Neural cell (in vitro differentiated cells): Measurements from ENCODE around the gene EFCAB8. TPM values are rescaled to one million over a fixed set of nuclear protein-coding genes. Genes with fewer than 3 reads are reported as not detected.

Experiments used
- H2AFZ ChIP-seq: fragments of 200-600, 300-800 bp; sonication (generic), shearing (Covaris generic); 2 replicates; pipeline ENCODE4 v1.6.0; 2014; ENCODE audit warnings: low read depth, mild to moderate bottlenecking, antibody characterized with exemption, low read length, moderate library complexity
- H3F3A ChIP-seq: fragments of 200-600 bp; shearing (Covaris generic); 2 replicates; pipeline ENCODE4 v1.6.1; 2016; ENCODE audit warnings: mild to moderate bottlenecking, moderate library complexity, mixed read lengths, antibody characterized with exemption, low read length; ENCODE audit not compliant: insufficient read depth, poor library complexity, severe bottlenecking
- H3K27ac ChIP-seq: fragments of 200-600, 300-800 bp; sonication (generic), shearing (Covaris generic); 2 replicates; pipeline ENCODE4 v1.5.1; 2014; ENCODE audit warnings: mild to moderate bottlenecking, low read length, moderate library complexity
- H3K27me3 ChIP-seq: fragments of 300-800, 200-600 bp; sonication (generic), shearing (Covaris generic); 2 replicates; pipeline ENCODE4 v1.6.0; 2014; ENCODE audit warnings: mild to moderate bottlenecking, low read depth, low read length, moderate library complexity; ENCODE audit not compliant: insufficient read depth
- H3K36me3 ChIP-seq: fragments of 300-800, 200-600 bp; sonication (generic), shearing (Covaris generic); 2 replicates; pipeline ENCODE4 v1.5.1; 2014; ENCODE audit warnings: mild to moderate bottlenecking, antibody characterized with exemption, low read length, moderate library complexity; ENCODE audit not compliant: insufficient read depth
- H3K4me2 ChIP-seq: fragments of 300-800, 200-600 bp; sonication (generic), shearing (Covaris generic); 2 replicates; pipeline ENCODE4 v1.6.0; 2014; ENCODE audit warnings: mild to moderate bottlenecking, low read length
- H3K4me3 ChIP-seq: fragments of 300-800, 200-600 bp; sonication (generic), shearing (Covaris generic); 2 replicates; pipeline ENCODE4 v1.5.1; 2014; ENCODE audit warnings: mild to moderate bottlenecking, low read length, moderate library complexity
- H3K79me2 ChIP-seq: fragments of 200-600 bp; shearing (Covaris generic); replicated peaks from 2 replicates; pipeline ENCODE4 v1.6.0; 2014; ENCODE audit warnings: mild to moderate bottlenecking, low read length, moderate library complexity; ENCODE audit not compliant: insufficient read depth
- H3K9ac ChIP-seq: fragments of 300-800, 200-600 bp; sonication (generic), shearing (Covaris generic); 2 replicates; pipeline ENCODE4 v1.6.1; 2016; ENCODE audit warnings: mild to moderate bottlenecking, low read length, mixed read lengths
- H3K9me2 ChIP-seq: fragments of 200-600 bp; shearing (Covaris generic); 2 replicates; pipeline ENCODE4 v1.6.1; 2016; ENCODE audit warnings: mild to moderate bottlenecking, low read length, mixed read lengths; ENCODE audit not compliant: insufficient read depth
- H3K9me3 ChIP-seq: fragments of 200-600, 300-800 bp; sonication (generic), shearing (Covaris generic); 2 replicates; pipeline ENCODE4 v1.6.1; 2016; ENCODE audit warnings: mild to moderate bottlenecking, mixed run types, low read length, moderate library complexity, mixed read lengths
- H4K20me1 ChIP-seq: fragments of 200-600 bp; shearing (Covaris generic); 2 replicates; pipeline ENCODE4 v1.6.1; 2016; ENCODE audit warnings: mild to moderate bottlenecking, mixed run types; ENCODE audit not compliant: insufficient read depth
- EP300 ChIP-seq: fragments of 450-650 bp; conservative IDR thresholded peaks from 2 replicates; pipeline ENCODE4 v1.6.1; 2014; ENCODE audit warnings: antibody characterized with exemption, mild to moderate bottlenecking, moderate library complexity; ENCODE audit not compliant: poor library complexity, severe bottlenecking
- EZH2 ChIP-seq: fragments of 200-600, 300-800 bp; shearing (Covaris generic), sonication (generic); IDR thresholded peaks from 2 replicates; pipeline ENCODE4 v1.6.1; 2014; ENCODE audit warnings: antibody characterized with exemption, low read length, borderline replicate concordance, mild to moderate bottlenecking; ENCODE audit not compliant: insufficient read depth, poor library complexity, severe bottlenecking
- MXI1 ChIP-seq: fragments of 450-650 bp; conservative IDR thresholded peaks from 2 replicates; pipeline ENCODE4 v1.6.1; 2014; ENCODE audit warnings: antibody characterized with exemption, mild to moderate bottlenecking; ENCODE audit not compliant: poor library complexity, severe bottlenecking
- POLR2AphosphoS5 ChIP-seq: IDR thresholded peaks from 2 replicates; pipeline ENCODE4 v1.6.1; 2012
- RAD21 ChIP-seq: fragments of 450-650 bp; conservative IDR thresholded peaks from 2 replicates; pipeline ENCODE4 v1.6.1; 2014; ENCODE audit warnings: antibody characterized with exemption, mild to moderate bottlenecking, moderate library complexity
- SMC3 ChIP-seq: fragments of 450-650 bp; conservative IDR thresholded peaks from 2 replicates; pipeline ENCODE4 v1.6.1; 2014; ENCODE audit warnings: antibody characterized with exemption, mild to moderate bottlenecking, moderate library complexity; ENCODE audit not compliant: poor library complexity
- TAF1 ChIP-seq: IDR thresholded peaks from 2 replicates; pipeline ENCODE4 v1.6.1; 2012; ENCODE audit warnings: low read depth
- polyA plus RNA-seq: library from polyadenylated mRNA; depleted of rRNA; stranded (reverse); fragments of >200 nt; gene quantifications from 2 replicates; pipeline ENCODE4 v1.2.3, GENCODE V29; 2014
- TF ChIP-seq, protein P1 (sequence below): fragments of 450-650 bp; IDR thresholded peaks from 2 replicates; pipeline ENCODE4 v1.5.1; 2014; ENCODE audit warnings: antibody characterized with exemption, mild to moderate bottlenecking, moderate library complexity; ENCODE audit not compliant: poor library complexity, severe bottlenecking
- TF ChIP-seq, protein P2 (sequence below): IDR thresholded peaks from 2 replicates; pipeline ENCODE4 v1.6.1; 2012; ENCODE audit warnings: borderline replicate concordance

EFCAB8 gene
- polyA plus RNA-seq, 1 donor from 2014 or later = not detected

- peaks cover 71% of the 10 kb centered on the region for H3K79me2 ChIP-seq
- H3K27ac ChIP-seq = no peak overlapping the region
- peak overlapping the region; percentile 97 for H3K4me3 ChIP-seq
- H3K9me2 ChIP-seq = no peaks in the 10 kb centered on the region
- H3F3A ChIP-seq = no peaks in the 10 kb centered on the region
- H4K20me1 ChIP-seq = peaks cover 15% of the 10 kb centered on the region
- TF ChIP-seq EZH2 = no peak
- TF ChIP-seq POLR2AphosphoS5 = no peak
- TF ChIP-seq TAF1 = no peak
- TF ChIP-seq, protein P1, sequence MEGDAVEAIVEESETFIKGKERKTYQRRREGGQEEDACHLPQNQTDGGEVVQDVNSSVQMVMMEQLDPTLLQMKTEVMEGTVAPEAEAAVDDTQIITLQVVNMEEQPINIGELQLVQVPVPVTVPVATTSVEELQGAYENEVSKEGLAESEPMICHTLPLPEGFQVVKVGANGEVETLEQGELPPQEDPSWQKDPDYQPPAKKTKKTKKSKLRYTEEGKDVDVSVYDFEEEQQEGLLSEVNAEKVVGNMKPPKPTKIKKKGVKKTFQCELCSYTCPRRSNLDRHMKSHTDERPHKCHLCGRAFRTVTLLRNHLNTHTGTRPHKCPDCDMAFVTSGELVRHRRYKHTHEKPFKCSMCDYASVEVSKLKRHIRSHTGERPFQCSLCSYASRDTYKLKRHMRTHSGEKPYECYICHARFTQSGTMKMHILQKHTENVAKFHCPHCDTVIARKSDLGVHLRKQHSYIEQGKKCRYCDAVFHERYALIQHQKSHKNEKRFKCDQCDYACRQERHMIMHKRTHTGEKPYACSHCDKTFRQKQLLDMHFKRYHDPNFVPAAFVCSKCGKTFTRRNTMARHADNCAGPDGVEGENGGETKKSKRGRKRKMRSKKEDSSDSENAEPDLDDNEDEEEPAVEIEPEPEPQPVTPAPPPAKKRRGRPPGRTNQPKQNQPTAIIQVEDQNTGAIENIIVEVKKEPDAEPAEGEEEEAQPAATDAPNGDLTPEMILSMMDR = no peak
- TF ChIP-seq MXI1 = no peak
- no peak for TF ChIP-seq EP300
- TF ChIP-seq, protein P2, sequence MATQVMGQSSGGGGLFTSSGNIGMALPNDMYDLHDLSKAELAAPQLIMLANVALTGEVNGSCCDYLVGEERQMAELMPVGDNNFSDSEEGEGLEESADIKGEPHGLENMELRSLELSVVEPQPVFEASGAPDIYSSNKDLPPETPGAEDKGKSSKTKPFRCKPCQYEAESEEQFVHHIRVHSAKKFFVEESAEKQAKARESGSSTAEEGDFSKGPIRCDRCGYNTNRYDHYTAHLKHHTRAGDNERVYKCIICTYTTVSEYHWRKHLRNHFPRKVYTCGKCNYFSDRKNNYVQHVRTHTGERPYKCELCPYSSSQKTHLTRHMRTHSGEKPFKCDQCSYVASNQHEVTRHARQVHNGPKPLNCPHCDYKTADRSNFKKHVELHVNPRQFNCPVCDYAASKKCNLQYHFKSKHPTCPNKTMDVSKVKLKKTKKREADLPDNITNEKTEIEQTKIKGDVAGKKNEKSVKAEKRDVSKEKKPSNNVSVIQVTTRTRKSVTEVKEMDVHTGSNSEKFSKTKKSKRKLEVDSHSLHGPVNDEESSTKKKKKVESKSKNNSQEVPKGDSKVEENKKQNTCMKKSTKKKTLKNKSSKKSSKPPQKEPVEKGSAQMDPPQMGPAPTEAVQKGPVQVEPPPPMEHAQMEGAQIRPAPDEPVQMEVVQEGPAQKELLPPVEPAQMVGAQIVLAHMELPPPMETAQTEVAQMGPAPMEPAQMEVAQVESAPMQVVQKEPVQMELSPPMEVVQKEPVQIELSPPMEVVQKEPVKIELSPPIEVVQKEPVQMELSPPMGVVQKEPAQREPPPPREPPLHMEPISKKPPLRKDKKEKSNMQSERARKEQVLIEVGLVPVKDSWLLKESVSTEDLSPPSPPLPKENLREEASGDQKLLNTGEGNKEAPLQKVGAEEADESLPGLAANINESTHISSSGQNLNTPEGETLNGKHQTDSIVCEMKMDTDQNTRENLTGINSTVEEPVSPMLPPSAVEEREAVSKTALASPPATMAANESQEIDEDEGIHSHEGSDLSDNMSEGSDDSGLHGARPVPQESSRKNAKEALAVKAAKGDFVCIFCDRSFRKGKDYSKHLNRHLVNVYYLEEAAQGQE = no peak
- no peaks in the 10 kb centered on the region for H3K36me3 ChIP-seq
- no peaks in the 10 kb centered on the region for H3K27me3 ChIP-seq
- no peak overlapping the region for H2AFZ ChIP-seq
- no peaks in the 10 kb centered on the region for H3K9me3 ChIP-seq
- no peak overlapping the region for H3K9ac ChIP-seq
- no peak overlapping the region for H3K4me2 ChIP-seq
These were observed 34.8 kb upstream of the EFCAB8 start for GRCh38 chr20:32823737-32824588.

DNA sequence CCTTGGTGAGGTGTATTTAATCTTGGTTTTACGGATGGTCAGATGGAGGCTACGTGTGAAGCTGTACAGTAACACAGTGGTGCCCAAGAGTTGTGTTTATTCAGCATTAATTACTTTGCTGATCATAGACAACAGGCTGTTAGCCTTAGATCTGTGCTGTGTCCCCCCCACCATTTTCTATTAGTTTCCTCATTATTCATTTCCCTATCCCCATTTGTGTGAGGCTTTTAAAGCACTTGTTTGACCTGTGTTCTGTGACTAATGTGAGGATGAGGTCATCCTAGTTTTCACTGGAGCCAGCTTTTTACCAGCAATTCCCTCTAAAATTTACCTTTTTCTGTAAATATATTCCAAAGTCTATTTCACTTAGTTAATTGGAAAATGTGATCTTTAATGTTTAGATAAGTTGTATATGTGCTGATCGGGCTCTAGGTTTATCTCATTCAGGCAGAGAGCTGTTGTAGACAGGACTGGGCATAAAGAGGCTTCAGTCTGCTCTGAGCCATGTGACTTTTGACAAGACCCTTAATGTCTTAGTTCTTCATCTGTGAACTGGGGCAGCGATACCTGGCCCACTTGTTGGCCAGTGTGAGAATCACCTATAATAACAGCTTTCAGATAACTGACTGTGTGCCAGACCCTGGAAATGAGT lies 30.6 kb upstream of the EFCAB8 start:
- Histone ChIP-seq H3K27ac (no peak overlapping the region), H3K4me3 (no peak overlapping the region), H3K36me3 (no peaks in the 10 kb centered on the region), H3K9me2 (no peaks in the 10 kb centered on the region), H3K9me3 (no peaks in the 10 kb centered on the region), H3K4me2 (no peak overlapping the region), H3K27me3 (no peaks in the 10 kb centered on the region), H3K9ac (no peak overlapping the region), H3K79me2 (peaks cover 59% of the 10 kb centered on the region), H3F3A (no peaks in the 10 kb centered on the region), H2AFZ (no peak overlapping the region), H4K20me1 (peaks cover 12% of the 10 kb centered on the region)
- TF ChIP-seq EZH2 = no peak
- TF ChIP-seq SMC3 = no peak
- no peak for TF ChIP-seq EP300
- no peak for TF ChIP-seq RAD21
